ENCODE data around the gene MYCBP2. TPM values are rescaled to one million over a fixed set of nuclear protein-coding genes. Genes with fewer than 3 reads are reported as not detected.

The MYCBP2 gene
- total RNA-seq, 1 donor from 2014 or later = 264 TPM

GRCh38 chr13:77079902-77080413 is 246.9 kb downstream of the MYCBP2 start:
- DNase-seq (ENCODE audit: low spot score in 2 of 2) = no peak
- no peaks in the 10 kb centered on the region for H3K27me3 ChIP-seq
- H3K27ac ChIP-seq = peak overlapping the region; percentile 35 to 70
- TF ChIP-seq CTCF (IDR thresholded peaks at IDR 0.05) = no peak
- peaks cover 39 to 89% of the 10 kb centered on the region in 2 donors for H3K36me3 ChIP-seq
- intact Hi-C loops (cut with DNase I) = no loop called here
- H3K4me1 ChIP-seq = no peaks in the 10 kb centered on the region
- H3K9me3 ChIP-seq = no peaks in the 10 kb centered on the region
- H3K4me3 ChIP-seq = peak overlapping the region in 1 of 2 donors; percentile 4

- Histone ChIP-seq H3K27me3 (no peaks in the 10 kb centered on the region), H3K9me3 (no peaks in the 10 kb centered on the region), H3K27ac (no peak overlapping the region), H3K4me3 (no peak overlapping the region), H3K36me3 (peaks cover 36 to 65% of the 10 kb centered on the region in 2 donors), H3K4me1 (no peaks in the 10 kb centered on the region)
- no peak for TF ChIP-seq CTCF (IDR thresholded peaks at IDR 0.05)
- intact Hi-C loops (cut with DNase I) = loop anchor here (10.0 kb wide), 1 partner anchor 117 kb away; no protein-coding TSS in a partner anchor
- DNase-seq (ENCODE audit: low spot score in 2 of 2) = no peak
Measured at GRCh38 chr13:77067519-77067918, 259.4 kb downstream of the MYCBP2 start.

GRCh38 chr13:77065461-77066147 is 261.3 kb downstream of the MYCBP2 start:
- intact Hi-C loops (cut with DNase I) = loop anchor here (10.0 kb wide), 1 partner anchor 119 kb away; no protein-coding TSS in a partner anchor
- DNase-seq (ENCODE audit: low spot score in 2 of 2) = no peak
- Histone ChIP-seq H3K4me1 (no peaks in the 10 kb centered on the region), H3K27me3 (no peaks in the 10 kb centered on the region), H3K9me3 (no peaks in the 10 kb centered on the region), H3K36me3 (peaks cover 46 to 69% of the 10 kb centered on the region in 2 donors), H3K27ac (no peak overlapping the region), H3K4me3 (no peak overlapping the region)
- TF ChIP-seq CTCF (IDR thresholded peaks at IDR 0.05) = no peak

- intact Hi-C loops (cut with DNase I) = loop anchor here (10.0 kb wide), 1 partner anchor 123 kb away; no protein-coding TSS in a partner anchor
- no peaks in the 10 kb centered on the region for H3K9me3 ChIP-seq
- no peak for TF ChIP-seq CTCF (IDR thresholded peaks at IDR 0.05)
- no peaks in the 10 kb centered on the region for H3K4me1 ChIP-seq
- no peak overlapping the region for H3K27ac ChIP-seq
- no peak for DNase-seq (ENCODE audit: low spot score in 2 of 2)
- H3K4me3 ChIP-seq = no peak overlapping the region
- no peaks in the 10 kb centered on the region for H3K27me3 ChIP-seq
- H3K36me3 ChIP-seq = peaks cover 49 to 58% of the 10 kb centered on the region in 2 donors
Measured at GRCh38 chr13:77062097-77062496, 264.8 kb downstream of the MYCBP2 start.

GRCh38 chr13:77061362-77061761 is 265.5 kb downstream of the MYCBP2 start:
- H3K9me3 ChIP-seq = no peaks in the 10 kb centered on the region
- intact Hi-C loops (cut with DNase I) = loop anchor here (10.0 kb wide), 1 partner anchor 123 kb away; no protein-coding TSS in a partner anchor
- H3K27ac ChIP-seq = no peak overlapping the region
- no peak for TF ChIP-seq CTCF (IDR thresholded peaks at IDR 0.05)
- peaks cover 56 to 58% of the 10 kb centered on the region in 2 donors for H3K36me3 ChIP-seq
- no peaks in the 10 kb centered on the region for H3K27me3 ChIP-seq
- DNase-seq (ENCODE audit: low spot score in 2 of 2) = no peak
- H3K4me3 ChIP-seq = no peak overlapping the region
- H3K4me1 ChIP-seq = no peaks in the 10 kb centered on the region

Measured in ascending aorta (tissue), 2 donors.